Activated CD4-positive, alpha-beta T cell treated with anti-CD3 and anti-CD28 coated beads, Interleukin-2, amount 50 U/mL, for 1 hour (primary cell): ENCODE data around the gene CD247.

Experiments used
- DNase-seq: peaks from one replicate; pipeline ENCODE4 v3.0.0-alpha.2; 2020

Gene CD247

DNA sequence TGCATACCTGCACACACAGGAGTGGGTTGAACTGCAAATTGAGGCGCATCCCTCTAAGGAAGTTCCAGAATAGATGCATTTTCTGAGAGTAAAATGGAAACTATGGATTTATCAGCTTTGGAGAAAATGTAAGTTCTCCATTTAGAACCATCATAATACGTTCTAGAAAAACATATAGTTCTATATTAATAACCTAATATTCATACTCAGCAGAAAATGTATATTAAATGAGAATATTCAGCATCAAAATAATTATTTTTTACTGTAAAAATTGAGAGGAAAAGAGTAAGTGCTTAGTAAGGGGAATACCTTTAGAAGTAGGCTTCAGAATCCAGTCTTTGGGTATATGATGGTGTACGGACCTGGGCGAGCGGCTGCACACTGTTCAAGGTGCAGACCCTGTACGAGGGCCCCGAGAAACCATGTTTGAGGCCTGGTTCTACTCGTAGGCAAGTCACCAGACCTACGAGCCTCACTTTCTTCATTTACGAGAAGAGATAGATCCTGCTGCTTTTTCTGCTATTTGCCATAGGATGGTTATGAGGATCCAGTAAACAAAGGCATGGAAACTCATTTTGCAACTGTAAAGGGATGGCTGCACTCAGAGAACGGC is 6.8 kb downstream of the CD247 start:
- DNase-seq: no peak

DNA sequence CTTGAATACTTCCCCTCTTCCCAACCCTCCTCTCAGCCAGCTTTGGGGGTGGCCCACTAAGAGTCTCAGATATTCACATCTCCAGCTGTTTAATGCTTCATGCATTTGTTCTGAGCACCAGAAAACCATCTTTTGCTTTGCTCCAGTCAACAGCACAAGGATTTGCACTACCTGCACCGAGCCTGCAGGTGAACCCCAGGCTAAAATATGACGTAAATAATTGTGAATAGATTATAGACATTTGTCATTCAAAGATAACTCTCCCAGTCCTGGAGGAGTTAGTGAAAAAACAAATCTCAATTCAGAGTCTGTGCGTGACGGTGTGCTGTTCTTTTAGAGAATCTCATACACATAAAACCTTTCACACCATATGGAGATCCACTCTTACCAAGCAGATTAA is 7.4 kb downstream of the CD247 start:
- no peak for DNase-seq

DNA sequence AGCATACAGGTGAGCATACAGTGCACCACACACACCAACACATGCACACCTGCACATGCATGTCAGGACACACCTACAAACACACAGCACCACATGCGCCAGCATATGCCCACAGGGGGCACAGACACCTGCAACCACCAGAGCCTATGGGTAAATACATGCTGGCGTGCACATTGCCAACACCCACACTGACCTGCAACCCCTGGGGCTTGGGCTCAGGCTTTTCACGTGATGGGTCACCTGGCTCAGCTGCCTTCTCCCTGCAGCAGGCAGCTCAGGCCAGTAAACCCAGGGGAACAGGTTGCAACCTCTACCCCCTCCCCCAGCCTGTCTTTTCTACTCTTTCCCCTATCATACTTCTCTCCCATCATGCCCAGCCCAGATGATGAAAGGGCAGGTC is 8.1 kb downstream of the CD247 start:
- no peak for DNase-seq

- DNase-seq: no peak
Observed at GRCh38 chr1:167509587-167509986, 8.7 kb downstream of the CD247 start.

DNA sequence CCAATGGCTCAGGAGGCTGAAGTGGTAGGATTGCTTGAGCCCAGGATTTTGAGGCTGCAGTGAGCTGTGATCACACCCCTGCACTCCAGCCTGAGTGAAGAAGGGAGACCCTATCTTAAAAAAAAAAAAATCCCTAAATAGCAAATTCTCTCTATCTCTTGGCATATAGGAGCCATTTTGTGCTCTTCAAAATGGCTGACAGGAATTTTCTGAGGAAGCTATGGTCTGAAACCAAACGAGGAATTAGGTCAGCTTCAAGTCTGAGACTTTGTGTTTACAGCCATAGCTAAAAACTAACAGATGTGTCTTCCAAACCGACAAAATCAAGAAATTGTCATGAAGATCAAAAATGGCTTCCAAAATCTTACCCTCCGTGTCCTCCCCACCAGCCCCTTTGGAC is 10.6 kb downstream of the CD247 start:
- no peak for DNase-seq

GRCh38 chr1:167504467-167504827 is 13.9 kb downstream of the CD247 start:
- no peak for DNase-seq

DNA sequence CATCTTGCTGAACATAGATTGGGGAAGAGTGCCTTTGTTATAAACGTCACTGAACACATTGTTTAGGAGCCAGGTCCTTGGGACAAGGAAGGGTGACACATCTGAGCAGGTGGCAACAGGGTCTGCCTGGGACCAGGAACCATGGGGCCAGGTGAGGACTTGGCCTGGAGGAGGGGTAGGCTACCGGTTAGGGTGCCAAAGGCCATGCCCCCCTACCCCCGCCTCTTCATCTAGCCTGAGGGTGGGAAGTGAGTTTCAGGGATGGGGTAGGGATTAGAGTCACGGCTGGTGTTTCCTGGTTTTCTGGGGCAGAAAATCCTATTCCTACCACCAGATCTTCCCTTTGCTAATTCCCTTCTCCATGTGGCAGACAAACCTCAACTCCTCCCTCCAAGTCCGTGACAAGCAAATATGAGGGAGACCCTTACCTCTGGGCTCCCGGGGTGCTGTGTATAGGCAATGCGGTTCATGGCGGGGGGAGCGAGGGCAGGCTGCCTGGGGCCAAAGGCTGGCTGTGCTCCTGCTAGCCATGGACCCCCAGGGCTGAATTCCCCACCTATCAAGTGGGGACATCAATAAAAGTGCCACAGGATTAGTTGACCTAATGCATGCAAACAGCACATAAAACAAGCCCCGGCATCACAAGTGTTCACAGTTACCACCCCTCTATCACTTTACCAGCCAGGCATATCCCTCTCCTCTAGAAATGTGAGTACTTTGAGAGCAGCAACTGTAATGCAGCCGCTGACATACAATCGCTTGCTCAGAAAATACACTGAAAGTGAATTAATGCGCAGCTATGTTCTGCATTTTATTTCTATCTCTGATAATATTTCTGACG is 14.5 kb downstream of the CD247 start:
- DNase-seq: no peak

DNA sequence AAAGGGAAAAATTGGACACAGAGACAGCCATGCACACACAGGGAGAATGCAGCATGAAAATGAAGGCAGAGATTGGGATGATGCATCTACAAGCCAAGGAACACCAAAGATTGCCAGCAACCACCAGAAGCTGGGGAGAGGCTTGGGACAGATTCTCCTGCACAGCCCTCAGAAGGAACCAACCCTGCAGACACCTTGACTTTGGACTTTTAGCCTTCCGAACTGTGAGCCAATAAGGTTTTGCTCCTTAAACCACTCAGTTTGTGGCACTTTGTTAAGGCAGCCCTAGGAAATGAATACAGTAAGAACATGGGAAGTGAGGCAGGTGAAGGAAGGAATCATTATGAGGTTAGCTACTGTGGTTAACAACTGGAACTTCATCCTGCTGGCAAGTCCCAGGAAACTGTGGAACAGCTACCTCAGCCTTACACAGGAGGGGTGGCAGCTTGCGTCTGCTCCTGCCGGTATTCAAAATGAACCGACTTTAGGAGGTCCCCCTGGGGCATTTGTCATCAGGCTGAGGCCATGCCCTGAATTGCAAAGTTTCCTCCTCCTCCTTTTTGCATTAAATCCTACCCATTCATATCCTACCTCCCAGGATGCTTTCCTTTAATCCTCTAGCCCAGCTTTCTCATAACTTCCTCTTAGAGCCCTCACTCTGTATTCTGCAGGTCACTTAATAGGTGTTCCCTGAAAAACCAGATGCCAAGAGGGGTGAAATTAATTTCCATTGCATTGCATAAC is 15.4 kb downstream of the CD247 start:
- no peak for DNase-seq

DNA sequence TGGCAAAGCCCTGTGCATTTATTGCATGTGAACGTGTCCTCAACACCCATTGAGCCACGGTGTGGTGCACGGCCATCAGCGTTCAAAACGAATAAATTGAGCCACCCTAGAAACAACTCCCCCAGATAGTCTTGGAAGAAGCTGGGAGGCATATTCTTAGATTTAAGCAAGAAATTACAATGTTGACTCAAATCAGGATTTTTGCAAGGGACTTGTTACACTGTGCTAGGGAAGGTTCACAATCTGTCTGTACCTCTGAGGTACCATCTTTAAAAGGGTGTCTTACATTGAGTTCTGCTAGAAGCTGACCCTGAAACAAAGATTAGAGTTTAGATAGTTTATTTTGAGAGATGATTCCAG is 16.2 kb downstream of the CD247 start:
- DNase-seq: no peak

GRCh38 chr1:167501515-167502191 is 16.7 kb downstream of the CD247 start:
- DNase-seq: peak; percentile 40

GRCh38 chr1:167500283-167500860 is 18.0 kb downstream of the CD247 start:
- no peak for DNase-seq

GRCh38 chr1:167499664-167500101 is 18.6 kb downstream of the CD247 start:
- DNase-seq: no peak

DNA sequence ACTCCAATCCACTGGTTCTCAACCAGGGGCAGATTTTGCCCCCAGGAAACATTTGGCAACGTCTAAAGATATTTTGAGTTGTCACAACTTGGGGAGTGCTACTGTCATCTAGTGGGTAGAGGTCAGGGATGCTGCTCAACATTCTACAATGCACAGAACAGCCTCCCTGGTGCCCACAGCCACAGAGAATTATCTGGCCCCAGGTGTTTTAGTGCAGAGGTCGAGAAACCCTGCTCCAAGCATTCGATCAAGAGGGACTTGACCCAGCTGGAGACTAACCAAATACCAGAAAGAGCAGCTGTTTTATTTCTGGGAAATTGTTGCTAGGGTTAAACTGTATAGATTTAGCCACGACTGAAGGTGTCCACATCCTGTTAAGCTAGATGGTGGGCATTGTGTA is 19.2 kb downstream of the CD247 start:
- no peak for DNase-seq

DNA sequence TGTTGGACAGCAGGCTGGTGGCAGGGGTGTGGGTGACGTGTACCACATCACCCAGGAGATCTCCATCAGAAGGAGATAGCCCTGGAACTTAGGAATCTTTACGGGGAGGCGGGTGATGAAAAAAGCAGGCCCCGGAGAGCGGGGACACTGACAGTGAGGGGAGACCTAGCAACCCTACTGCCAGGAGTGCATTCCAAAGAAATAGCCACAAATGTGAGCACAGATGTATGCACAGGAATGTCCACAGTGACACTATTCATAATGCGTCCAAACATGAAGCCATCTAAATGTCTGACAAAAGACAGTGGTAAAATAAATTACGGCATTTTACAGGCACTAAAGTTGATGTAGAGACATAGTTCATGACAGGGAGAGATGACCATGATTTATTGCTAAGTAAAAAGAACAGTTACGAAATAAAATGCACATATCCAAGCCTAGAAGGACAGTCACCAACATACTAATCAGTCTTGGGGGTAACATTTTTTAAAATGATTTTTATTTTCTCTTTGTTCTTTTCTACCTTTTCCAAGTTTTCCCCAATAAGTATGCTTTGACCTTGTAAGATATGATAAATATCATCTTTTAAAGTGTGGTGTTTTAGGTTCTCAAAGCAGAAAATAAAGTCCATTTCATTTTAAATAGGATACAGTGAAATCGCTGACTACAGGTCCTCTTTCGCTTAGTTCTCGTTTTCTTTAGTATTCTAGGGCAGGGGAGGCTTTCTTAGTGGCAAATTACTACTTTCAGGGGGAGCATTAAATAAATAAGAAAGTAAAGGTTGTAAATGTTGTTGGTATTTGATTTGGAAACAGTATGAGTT is 21.3 kb downstream of the CD247 start:
- DNase-seq: no peak

GRCh38 chr1:167493372-167493771 is 25.0 kb downstream of the CD247 start:
- DNase-seq: no peak

DNA sequence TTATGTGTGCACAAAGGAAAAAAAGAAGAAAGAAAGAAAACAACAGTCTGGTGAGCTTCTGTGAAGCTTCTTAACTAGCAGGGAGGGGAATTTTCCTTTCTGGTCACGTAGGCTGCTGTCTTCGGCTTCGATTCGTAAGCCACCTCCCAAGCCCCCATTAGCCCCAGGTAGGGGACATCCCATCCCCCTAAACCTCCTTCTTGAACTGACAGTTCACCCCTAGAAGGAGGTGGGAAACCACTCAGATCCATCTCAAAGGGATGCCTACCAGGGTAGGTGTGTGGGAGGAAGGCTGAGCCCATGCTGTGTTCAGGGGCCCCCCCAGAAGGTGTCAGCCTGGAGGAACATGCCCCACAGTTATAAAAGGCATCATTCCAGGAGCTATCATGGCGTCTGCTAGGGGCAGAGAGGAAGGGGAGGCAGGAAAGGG is 25.8 kb downstream of the CD247 start:
- DNase-seq: peak; percentile 51

- DNase-seq: no peak
Observed at GRCh38 chr1:167491586-167492461, 26.5 kb downstream of the CD247 start.

- no peak for DNase-seq
Observed at GRCh38 chr1:167490765-167491164, 27.6 kb downstream of the CD247 start.

DNA sequence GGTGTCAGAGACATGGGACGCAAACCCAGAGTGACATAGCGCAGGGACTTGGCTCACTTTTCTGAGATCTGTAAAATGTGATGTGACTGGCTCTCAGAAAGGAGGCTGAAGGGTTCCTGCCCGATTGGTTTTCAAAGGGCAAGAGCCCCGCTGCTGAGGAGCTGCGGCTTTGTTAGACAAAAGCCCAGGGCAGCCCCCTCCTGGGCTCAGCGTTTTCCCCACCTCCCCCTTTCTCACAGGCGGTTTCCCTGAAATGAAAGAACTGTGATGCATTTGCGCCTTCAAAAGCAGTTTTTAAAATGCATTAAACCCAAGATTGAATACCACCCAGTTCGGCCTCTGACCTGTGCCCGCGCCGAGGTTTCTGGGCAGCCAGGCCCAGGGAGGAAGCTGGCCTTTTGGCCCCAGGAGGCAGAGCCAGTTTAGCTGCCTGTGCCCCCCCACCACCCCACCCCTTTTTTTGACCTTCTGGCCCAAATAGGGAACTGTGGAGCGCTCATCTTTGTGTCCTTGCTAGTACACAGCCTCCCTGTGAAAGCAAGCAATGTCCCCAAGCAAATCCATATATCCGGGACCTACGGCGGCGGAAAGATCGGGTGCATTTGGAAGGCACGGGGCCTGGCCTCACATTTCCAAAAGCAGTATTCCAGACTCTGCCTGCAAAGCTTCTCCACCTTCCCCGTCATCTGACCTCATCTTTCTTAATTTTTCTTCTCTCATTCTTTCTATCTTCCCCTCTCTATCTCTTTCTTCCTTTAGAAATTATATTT is 28.6 kb downstream of the CD247 start:
- peak; percentile 55 for DNase-seq

DNA sequence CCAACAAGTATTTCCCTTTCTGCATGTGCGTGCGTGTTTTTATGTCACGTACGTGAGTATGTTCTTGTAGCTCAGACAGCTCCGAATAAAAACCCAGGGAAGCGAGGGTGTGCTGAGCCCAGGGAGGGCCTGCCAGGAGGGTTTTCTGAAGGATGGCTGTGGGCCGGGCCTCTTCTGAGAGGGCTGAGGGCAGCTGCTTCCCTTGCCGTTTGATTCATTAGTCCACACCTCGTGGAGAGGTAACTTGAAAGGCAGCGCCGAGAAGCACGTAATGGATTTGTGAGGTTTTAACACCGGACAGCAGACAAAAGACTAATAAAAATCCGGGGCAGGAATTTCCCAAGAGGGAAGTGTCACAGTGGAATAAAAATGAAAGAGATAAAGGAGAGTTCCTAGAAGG is 29.5 kb downstream of the CD247 start:
- no peak for DNase-seq
